SIG-M5 treated with dmso at 0.1 percent for 504 hours (cell line): Measurements from ENCODE around the gene AUTS2.
"Not testable (repeated sequence)": the region's sequence is repeated elsewhere in the genome, so short reads cannot be mapped to it uniquely, and the experiment has no call there.

Experiments
- DNase-seq: peaks from one replicate; lab custom pipeline; 2025; ENCODE audit not compliant: unreplicated experiment; lab: John Stamatoyannopoulos, UW

Gene AUTS2

DNA sequence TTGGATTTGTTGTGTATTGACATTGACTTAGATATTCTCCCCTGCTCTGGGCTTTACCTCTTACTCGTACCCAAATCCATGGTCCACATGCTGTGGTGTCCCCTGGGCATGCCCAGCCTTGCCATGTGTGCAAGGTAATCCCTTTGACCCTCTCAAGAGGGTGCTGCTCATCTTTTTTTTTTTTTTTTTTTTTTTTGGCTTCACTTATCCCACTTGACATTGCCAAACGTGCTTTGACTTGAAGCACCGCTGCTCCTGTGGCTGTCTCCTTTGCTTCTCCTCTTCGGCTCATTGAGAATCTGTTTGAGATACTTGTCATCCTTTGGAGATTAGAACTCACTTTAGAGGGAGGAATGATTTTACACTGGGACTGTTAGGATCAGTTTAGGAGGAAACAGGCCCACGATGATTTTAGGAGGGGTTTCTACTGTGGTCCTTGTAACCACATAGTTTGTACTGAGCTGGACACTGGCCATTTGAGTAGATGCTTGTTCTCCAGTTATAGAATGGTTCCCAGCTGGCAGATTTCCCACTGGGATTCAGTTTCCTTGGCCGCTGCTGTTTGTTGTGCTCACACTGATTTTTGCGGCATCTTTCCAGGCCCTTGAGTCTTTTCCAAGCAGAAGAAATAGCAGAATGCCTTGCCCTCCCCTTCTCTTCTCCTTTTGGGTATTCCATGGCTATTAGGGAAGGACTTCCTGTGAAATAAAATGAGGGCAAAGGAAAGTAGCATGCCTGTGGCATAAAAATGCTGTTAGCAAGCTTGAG, 184.8 kb downstream of the AUTS2 start:
- no peak for DNase-seq

DNA sequence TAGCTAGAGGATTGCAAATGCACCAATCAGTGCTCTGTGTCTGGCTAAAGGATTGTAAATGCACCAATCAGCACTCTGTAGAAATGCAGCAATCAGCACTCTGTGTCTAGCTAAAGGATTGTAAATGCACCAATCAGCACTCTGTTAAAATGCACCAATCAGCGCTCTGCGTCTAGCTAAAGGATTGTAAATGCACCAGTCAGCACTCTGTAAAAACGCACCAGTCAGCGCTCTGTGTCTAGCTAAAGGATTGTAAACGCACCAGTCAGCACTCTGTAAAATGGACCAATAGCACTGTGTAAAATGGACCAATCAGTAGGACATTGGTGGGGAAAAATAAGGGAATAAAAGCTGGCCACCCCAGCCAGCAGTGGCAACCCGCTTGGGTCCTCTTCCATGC, 187.9 kb downstream of the AUTS2 start:
- not testable (repeated sequence) for DNase-seq

DNA sequence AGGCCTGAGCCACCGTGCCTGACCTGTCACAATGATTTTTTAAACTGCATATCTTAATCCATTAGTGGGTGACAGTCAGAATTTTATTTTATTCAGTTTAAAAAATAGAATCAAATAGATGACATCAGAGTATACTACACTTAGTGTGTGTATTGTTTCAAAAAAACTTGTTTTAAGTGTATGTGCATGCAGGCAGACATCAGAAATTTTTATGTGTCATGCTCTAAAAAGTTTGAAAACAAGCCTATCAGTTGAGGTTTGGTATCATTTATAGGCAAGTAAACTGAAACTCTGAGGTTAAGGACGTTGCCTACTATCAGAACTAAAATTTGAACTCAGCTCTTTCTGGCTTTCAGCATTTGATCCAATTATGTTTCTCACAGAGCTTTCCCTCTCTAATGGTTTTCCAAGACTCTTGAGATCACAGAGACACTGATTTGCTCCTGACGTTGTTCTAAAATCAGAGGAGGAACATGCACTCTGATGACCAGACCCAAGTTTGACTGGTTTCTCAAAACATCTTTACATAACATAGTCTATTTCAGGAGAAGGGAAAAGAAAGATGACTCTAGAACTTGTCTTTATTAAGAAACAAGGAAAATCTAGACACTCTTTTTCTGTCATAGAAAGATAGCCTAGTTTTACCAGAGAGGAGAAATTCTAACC, 188.6 kb downstream of the AUTS2 start:
- DNase-seq: no peak

DNA sequence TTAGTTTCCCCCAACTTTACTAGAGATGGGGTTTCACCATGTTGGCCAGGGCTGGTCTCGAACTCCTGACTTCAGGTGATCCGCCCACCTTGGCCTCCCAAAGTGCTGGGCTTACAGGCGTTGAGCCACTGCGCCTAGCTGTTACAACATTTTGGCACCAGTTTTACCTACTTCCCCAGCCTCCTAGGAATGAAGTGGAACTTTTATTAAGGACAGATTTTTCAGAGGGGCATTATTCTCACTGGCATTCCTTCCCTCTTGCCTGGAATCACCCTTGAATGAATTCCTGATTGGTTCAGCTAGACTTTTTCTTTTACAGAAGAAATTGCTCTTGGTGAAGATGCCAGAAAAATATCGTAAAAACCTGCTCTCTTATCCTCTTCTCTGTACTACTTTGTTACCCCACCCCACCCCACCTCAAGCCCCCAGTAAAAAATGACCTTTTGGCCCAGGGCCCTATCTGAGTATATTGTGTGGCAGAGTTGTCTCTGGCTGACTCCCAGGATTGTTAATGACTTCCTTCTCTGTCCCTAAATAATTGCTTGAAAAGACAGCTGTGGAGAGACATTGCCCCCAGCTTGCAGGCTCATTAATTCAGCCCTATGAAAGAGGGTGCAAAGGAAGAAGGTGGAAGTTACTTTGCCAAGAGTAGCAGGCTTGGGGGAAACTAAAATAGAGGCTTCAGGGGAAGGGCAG, 189.6 kb downstream of the AUTS2 start:
- no peak for DNase-seq

DNA sequence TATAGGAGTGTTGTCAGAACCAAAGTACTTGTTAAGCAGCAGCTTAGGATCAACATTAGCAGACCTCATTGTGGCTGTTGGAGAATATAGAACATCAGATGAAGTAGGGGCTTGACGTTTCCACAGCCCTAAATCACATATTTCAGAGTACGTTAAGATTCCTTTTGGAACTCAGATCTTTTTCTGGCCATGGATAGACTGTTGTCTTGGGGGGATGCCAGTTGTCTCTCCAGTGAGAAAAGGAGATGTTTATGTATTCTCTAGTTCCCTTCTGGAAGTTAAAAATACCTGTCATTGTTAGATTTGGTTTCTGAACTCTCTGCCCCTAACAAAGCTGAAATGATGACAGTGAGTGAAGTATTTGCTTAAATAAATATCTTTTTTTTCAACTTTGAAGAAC, 191.3 kb downstream of the AUTS2 start:
- DNase-seq: no peak

DNA sequence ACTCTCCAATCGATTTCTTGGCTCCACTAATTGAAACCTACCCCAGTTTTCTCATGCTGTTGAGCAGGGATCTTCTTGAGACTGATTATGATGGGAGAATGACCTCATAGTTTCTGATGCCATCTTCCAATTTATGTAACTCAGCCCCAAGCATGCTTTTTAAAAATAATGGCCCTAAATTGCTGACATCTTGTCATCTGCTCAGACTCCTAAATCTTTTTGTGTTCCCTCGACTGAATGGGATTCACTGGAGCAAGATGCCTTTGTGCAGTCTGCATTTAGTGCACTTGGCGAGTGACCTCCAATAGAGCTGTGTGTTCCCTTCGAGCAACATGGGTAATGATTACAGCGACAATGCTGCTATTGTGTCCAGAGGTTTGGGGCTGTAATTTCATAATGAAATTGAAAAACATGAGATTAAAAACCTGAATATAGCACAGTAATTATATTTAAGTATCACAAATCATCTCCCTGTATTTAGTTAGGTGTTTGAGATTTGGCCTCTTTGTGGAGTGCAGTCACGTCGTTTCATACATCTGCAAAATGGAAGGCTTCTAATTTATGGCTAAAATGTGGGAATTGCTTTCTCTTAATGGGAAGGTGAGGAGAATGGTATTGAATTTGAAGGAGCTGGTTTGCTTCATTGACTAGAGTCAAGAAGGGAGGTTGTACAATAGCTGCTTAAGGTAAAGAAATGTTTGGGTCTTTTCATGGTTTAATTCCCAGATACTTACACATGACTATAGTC, 192.9 kb downstream of the AUTS2 start:
- no peak for DNase-seq

DNA sequence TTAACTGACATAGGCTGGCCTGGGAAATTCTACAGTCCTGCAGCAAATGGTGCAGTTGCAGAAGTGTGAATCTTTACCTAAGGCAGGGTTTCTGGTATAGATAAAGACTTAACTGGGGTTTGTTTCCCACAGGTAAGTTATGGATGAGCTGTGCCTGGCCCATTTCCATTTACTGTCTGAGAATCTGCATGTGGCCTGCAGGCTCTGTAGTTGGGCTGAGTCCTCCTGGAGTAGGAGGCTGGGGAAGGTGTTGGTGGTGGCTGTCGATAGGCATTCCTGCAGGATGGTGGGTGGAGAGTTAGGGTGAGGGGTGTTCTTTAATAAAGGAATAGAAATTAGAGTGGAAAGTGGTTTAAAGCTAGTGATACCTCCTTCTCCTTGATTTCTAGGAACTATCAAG, 193.5 kb downstream of the AUTS2 start:
- no peak for DNase-seq

DNA sequence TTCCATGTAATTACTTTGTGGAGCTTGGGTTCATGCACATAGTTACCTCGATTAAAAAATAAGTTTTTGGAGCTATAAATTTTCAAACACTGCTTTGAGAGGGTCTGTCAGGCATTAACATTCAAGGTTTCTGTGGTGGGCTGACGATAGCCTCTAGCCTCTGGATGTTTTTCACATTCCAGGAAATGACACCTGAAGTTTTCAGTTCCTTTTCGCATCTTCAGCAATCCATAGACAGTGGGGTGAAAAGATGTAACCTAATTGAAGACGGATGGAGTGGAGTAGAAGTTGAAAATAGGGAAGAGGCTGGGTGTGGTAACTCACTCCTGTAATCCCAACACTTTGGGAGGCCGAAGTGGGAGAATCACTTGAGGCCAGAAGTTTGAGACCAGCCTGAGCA, 197.7 kb downstream of the AUTS2 start:
- no peak for DNase-seq

DNA sequence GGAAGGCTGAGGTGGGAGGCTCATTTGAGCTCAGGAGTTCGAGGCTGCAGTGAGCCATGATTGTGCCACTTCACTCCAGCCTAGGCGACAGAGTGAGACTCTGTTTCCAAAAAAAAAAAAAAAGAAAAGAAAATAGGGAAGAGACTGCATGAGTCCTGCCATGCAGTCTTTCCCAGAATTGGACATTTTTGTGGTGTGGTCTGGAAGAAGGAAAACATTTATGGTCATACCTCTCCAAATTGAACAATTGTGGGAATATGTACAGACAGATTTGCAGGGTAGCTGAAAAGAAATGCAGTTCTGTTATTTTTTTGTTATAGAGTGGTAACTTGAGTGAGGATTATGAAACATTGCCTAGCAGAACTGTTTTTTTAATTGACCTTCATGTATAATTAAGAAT, 198.1 kb downstream of the AUTS2 start:
- no peak for DNase-seq

DNA sequence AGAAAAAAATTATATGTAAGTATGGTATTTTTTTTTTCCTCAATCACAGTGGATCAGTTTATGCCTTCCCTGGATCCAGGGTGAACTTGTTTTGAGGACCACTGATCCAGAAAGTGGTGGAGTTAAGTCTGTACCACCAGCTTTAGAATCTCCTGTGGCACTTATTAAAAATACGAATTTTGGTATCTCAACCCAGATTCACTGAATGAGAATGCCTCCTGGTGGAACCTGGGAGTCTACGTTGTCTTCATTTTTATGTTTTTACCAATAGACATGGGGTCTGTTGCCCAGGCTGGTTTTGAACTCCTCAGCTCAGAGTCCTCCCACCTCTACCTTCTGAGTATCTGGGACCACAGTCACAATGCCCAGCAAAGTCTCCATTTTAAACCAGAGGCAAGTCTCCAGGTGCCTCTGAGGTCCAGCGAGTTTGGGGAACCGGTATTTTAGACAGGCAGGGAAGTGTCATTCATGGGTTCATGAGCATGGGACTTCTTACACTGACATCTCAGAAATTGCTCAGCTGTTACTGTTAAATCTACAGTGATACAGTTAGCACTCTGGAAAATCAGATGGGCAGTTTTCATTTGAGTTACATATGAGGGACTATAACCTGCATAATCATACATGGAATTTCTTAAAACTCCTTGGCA, 200.9 kb downstream of the AUTS2 start:
- no peak for DNase-seq

DNA sequence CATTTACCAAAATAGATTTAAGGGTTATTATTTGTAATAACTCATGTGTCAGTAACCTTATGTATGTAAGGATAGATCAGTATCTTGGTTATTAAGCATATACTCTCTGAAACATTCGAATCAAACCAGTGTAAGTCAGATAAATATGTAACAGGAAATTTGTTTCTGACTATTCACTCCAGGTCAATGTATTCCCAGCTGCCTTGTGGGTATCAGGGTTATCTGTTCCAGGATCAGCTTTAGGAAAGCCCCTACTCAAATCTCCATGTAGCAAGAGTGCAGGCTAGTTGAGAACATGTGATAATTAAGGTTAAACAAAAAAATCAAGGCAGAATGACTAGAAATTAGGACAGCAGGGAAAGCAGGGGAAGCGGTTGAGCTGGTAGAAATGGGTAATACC, 201.7 kb downstream of the AUTS2 start:
- DNase-seq: no peak

DNA sequence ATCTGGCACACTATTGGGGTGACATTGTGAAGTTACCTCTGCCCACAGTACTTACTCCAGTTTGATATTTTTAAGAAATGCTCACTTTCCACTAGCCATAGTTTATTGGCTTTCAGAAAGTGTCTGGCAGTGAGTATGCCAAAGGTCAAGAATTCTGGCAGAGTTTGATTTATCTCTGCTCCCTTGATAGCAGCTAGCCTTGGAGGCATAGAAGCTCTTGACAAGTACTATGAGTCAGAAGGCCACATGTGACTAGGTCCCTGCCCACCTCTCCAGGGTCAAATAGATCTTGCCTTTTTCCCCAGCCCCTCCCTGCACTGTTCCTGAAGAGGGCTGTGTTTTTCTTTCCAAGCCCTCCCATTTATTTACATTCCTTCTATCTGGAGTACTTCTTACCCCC, 202.2 kb downstream of the AUTS2 start:
- no peak for DNase-seq

DNA sequence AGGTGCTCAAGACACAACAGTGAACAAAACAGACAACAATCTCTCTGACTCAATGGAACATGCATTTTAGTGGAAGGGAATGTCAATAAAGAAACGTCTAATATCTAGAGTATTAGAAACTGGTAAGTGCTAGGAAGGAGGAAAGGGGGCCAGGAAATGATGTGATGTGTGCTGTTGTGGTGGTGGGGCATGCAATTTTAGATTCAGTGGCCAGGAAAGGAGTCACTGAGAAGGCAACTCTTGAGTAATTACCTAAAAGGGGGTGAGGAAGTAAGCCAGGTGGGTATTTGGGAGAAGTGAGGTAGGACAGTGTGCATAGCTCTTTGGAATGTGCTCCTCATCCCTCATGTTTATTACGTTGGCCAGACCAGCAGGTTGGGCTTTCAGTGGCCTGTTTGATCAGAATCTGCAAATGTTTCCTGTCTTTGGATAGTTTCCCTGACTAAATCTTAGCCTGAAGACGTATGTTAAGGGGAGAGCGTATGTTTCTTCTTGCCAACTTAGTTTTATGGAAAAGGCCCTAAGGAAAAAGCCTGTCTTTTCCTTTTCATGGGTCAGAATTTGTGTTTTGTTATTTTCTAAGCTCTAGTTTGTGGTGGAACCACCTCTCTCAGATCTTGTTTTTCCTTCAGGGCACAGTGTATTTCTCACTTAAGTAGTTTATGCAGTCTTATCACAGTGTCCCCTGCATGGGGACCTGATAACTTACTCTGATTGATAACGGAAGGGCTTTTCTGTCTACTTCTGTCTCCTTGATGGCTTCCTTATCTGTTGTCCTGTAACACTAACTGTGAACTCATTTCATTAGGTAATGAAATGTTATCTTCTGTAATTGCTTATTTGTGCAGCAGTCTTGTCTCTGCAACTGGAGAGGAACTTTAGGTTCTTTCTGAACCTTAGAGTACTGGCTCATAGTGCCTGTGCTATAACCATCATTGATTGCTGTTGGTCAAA, 203.7 kb downstream of the AUTS2 start:
- DNase-seq: no peak

DNA sequence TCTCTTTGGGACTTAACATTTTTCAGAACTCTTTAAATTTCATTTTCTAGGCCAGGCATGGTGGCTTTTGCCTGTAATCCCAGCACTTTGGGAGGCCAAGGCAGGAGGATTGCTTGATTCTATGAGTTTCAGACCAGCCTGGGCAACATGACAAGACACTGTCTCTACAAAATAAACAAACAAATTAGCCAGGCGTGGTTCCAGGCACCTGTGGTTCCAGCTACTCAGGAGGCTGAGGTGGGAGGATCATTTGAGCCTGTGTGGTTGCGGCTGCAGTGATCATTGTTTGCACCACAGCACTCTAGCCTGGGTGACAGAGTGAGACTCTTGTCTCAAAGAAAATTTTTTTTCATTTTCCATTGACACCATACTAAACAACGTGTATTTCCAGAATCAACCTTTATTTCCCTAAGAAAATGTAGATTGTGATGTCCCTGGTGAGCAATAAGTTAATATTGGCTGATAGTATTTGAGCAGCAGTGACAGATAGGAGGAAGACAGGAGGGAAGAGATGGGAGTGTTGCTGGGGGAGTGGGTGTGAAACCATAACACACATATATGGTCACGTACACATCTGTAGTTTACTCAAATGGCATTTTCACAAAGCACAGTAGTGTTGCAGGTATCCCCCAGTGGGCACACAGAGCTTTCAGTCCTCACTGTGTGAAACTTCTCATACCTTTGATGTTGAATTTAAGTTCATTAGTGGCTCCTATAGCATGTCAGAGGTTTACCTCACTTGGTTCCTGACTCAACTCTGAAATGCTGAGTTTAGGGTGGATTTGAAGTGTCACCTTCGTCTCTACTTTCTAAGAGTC, 205.6 kb downstream of the AUTS2 start:
- no peak for DNase-seq

DNA sequence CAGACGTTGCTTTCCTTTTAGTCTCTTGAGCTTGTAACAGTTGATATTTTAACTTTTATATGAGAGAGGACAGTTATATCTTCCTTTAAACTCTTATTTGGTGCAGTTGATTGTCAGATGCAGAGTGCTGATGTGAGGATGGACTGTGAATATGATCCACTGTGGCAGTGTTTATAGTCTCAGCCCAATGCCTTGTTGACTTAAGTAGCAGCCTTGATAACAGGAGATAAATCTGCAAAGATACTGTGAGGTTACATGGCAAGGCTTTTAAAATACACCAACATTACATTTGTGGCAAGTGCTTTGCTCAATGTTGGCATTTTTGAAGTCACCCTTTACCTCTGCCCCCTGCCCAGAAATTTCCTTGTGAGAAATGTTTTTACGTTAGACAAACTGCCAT, 206.7 kb downstream of the AUTS2 start:
- DNase-seq: no peak

DNA sequence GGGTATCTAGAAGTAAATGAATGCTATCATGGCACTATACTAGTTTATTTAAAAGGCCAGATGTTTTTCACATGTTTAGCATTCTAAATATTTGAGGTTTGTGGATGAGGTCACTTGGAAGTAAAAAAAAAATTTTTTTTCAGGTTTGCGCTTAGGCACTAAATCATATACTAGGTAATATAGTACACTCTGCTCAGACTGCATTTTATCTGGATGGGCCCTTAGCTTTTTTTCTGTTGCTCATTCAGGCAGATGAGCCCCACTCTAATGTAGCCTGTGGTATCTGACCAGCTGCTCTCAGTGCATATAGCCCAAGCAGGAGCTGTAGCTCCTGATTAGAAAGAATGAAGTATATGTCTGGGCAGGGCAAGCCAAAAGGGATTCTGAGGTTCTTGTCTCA, 210.1 kb downstream of the AUTS2 start:
- DNase-seq: no peak

DNA sequence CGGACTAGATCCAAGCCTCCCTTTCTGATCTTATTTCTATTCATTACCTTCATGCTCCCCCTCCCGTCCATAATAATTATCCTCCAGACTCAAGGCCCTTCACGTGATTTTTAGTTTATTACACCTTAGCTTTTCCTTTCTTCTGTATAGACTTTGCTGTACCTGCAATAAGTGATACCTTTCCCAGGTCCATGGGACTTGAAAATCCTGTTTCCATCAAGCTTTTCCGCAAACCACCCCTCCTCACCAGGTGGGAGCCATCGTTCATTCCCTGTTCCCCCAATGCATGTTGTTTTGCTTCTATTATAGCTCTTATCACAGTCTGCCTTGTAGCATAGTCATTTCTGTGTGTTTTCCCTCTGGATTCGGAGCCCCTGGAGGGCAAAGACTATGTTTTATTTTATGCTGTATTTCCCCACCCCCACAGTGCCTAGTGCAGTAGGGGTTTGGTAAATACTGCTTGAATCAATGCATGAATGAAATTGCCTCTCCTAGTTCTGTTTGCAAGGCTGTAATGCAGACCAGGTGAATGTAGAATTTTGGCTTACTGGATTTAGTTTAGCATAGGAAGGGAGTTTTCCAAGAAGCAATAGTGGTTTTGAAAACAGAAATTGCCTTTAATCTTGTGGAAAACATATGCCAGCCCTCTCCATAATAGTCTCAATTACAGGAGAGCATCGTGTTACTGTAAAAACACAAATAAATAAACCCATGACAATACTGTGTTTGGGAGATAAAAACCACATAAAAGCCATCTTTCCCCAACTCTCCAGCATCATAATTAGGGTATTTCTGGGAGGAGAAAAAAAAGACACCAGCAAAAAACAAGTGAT, 213.4 kb downstream of the AUTS2 start:
- no peak for DNase-seq

DNA sequence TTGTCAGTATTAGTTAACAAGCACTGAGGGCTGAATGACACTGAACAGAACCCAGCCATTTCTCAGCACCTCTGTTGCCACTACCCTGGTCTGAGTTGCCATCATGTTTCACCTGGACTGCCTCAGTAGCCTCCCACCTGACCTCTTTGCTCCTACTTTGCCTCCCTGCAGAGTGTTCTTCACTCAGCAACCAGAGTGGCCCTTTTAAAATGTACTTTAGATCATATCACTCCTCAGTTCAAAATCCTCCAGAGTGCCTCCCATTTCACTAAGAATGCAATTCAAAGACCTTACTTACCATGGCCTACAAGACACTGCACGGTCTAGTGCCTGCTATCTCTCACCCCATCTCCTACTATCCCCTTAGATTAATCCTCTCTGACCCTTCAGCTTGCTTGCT, 214.5 kb downstream of the AUTS2 start:
- DNase-seq: no peak
